Posterior vena cava (tissue), 2 donors: ENCODE data around the gene FBXO47. TPM values are rescaled to one million over a fixed set of nuclear protein-coding genes. Genes with fewer than 3 reads are reported as not detected.

Experiments
- DNase-seq: peaks from one replicate; pipeline ENCODE4 v3.0.0-alpha.2; 2020; ENCODE audit warnings: low spot score
- intact Hi-C, 2 donors: fragments of 100-400 bp; cut with DNase I; formaldehyde crosslinking; loops; one replicate each; pipeline versions ENCODE4 v1.14.1 to v1.14.2; 2022 to 2023
- microRNA-seq, 2 donors: library from miRNA; unstranded; fragments of <30 nt; microRNA quantifications; one replicate each; pipeline ENCODE4 v1.2.0, GENCODE V29; 2020 to 2021; ENCODE audit warnings: borderline microRNAs expressed in 2 of 2
- total RNA-seq, 2 donors: library from RNA; stranded (reverse); fragmentation: NEBNext Ultra II Directional; extraction: Animal tissue kit (Norgen Biotek cat#: 25700); gene quantifications; one replicate each; pipeline ENCODE4 v1.2.1, GENCODE V29; 2021
- donor health status: DM: yes; HTN: yes; CAD: no.
- donor health status: DM: yes; HTN: yes; CAD: no.

Gene FBXO47
- total RNA-seq, 2 donors from 2014 or later, result not detected

DNA sequence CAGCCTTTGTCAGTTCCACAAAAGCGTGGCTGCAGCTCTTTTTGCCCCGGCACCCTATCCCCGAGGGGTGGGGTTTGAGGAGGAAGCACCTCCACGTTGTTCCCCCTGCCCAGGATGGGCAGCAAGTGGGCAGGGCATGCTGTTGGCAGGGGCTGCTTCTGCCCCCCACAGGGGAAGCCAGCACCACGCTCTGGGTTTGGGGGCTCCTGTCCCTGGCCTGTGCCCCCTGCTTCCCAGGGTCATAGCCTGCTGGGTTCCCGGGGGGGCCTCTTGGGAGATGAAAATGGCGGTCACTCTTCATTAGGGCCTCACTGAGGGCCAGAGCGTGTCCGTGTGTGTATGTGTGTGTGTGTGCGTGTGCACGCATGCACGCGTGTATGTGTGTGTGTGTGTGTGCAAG lies 74.6 kb downstream of the FBXO47 start:
- no peak for DNase-seq
- intact Hi-C loops, result no loop called here

DNA sequence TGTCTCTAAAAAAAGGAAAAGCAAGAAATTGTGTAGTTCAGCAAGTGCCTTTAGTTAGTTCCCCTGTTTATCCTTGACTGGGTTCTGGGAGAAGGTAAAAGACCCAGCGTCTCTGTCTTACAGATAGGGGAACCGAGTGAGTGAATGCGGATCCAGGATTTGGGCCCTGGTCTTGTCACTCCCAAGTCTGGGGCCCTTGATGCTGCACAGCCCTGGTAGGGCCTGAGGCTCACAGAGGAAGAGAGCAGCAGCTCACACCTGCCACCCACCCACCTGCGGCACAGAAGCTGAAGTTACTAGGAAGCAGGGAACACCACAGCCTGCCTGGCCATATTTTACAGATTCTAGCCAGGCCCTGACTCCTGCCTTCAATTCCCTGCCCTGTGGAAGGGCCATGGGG lies 75.1 kb downstream of the FBXO47 start:
- DNase-seq, result no peak
- intact Hi-C loops, result no loop called here

DNA sequence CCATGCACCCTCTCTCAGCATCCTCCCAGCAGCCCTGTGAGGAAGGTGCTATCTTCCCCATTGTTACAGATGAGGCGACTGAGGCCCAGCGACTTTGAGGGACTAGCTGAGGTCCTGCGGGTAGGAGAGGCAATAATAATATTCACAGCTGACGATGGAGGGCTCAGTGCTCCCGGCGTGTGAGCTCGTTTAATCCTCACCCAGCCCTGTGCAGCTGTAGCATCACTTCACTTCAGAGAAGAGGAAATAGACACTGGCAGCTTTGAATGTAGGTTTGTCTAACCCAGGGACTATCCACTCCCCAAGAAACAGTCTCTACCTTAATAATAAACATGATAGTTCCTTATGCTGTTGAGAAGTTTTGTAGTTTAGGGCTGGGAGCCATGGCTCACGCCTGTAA lies 75.8 kb downstream of the FBXO47 start:
- no peak for DNase-seq
- intact Hi-C loops, result no loop called here

DNA sequence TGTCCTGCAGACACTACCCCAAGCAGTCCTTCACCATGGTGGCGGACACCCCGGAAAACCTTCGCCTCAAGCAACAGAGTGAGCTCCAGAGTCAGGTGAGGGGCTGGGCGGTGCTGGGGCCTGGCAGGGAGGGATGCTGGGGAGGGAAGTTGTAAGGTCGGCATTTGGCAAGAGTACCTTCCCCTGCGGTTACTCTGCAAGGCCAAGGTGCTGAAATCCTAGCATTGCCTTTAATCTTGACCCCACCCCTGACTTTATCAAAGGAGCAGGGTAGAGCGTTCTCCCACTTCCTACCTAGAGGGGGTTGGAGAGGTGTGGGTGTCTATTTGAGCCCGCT lies 76.8 kb downstream of the FBXO47 start:
- DNase-seq, result no peak
- intact Hi-C loops, result no loop called here

DNA sequence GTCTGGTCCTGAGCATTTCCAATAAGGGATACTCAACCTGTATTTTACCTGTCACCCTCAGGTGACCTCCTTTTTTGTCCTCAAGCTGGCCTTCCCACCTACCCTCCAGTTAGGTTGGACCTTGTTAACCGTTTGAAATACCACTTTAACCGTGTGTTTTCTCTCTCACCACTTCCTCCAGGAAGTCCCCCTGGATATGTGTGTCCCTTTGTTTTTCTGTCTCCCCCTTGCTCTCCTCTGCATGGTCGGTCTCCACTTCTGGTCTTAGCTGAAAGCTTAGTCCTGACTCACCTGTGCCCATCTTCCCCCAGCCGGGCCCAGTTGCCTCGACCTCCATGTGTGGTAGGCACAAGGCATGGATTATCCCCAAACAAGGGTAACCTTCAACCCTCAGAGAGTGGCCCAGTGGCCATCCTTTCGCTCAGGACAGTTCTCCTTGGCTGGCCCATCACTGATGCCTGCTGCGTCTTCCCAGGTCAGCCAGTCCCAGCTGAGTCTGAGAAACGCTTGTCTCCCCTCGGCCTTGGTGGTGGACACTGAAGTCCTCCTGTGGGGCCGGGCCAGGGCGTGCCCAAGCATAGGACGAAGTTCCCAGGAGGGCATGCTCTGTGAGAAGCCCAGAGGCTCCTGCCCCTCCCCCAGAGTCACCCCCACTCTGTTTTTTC lies 77.3 kb downstream of the FBXO47 start:
- intact Hi-C loops, result no loop called here

DNA sequence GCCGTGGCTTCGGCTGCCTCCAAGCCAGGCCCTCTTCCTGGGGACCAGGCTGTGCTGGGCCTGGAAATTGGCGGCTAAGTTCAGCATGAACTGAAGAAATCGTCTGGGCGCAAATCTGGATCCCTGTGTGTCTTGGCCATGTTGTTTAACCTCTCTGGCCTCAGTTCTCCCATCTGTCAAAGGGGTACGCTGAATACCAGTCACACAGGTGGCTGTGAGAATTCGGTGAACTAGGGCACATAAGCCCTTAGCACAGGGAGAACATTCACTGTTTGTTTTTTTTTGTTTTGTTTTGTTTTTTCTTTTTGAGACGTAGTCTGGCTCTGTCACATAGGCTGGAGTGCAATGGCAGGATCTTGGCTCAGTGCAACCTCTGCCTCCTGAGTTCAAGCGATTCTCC lies 78.4 kb downstream of the FBXO47 start:
- DNase-seq, result no peak
- intact Hi-C loops, result no loop called here

More for the DNA sequence above, 77.3 kb downstream of the FBXO47 start:
- no peak for DNase-seq

DNA sequence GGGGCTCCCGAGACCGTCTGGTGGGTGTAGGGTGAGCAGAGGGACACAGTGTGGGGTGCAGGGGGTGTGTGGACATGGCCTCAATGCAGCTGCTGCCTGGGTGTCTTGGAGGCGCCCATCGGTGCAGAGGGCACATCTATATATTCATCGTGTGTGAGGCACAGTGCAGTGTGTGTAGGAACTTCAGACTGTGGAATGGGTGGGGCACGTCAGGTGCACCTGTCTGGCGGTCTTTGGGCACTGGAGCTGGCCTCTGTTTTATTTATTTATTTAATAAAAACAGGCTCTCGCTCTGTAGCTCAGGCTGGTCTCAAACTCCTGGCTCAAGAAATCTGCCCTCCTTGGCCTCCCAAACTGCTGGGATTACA lies 80.6 kb downstream of the FBXO47 start:
- intact Hi-C loops, result no loop called here
- no peak for DNase-seq

Small RNA genes lying within 50 kb of the gene (microRNA-seq; reads per million reads assigned to microRNA genes)
- gene MIR6779, result 0 to 0.26 reads per million in 2 donors

Other genes starting within 250 kb of the FBXO47 start
- 10 to 100 TPM; 24.7 to 27.4 TPM for gene CISD3, start 237.1 kb downstream of the FBXO47 start, total RNA-seq
- gene PCGF2, start 219.1 kb downstream of the FBXO47 start, total RNA-seq, result 10 to 100 TPM; 51.3 to 53.9 TPM
- 100 to 1,000 TPM; 133 to 137 TPM for gene PSMB3, start 214.7 kb downstream of the FBXO47 start, total RNA-seq
- 10 to 100 TPM; 38.7 to 45.7 TPM for gene PIP4K2B, start 167.8 kb downstream of the FBXO47 start, total RNA-seq
- 10 to 100 TPM; 13.6 to 14.9 TPM for gene CWC25, start 142.1 kb downstream of the FBXO47 start, total RNA-seq
- 1,000 to 10,000 TPM; 1,179 to 1,230 TPM for gene RPL23, start 113.7 kb downstream of the FBXO47 start, total RNA-seq
- 100 to 1,000 TPM in 1 of 2 donors, 10 to 100 TPM in 1; 95.2 to 119 TPM for gene LASP1, start 97.3 kb downstream of the FBXO47 start, total RNA-seq
- 10 to 100 TPM; 16.0 to 27.2 TPM for gene PLXDC1, start 184.2 kb upstream of the FBXO47 start, total RNA-seq
- gene ARL5C, start 198.8 kb upstream of the FBXO47 start, total RNA-seq, result not detected
- gene CACNB1, start 230.3 kb upstream of the FBXO47 start, total RNA-seq, result 10 to 100 TPM in 1 of 2 donors, 1 to 10 TPM in 1; 8.8 to 11.3 TPM
- 1,000 to 10,000 TPM; 1,084 to 1,135 TPM for gene RPL19, start 232.9 kb upstream of the FBXO47 start, total RNA-seq